HG02884 (cell line): ENCODE measurements around the gene TFB1M.
A peak's percentile ranks its signal among the peaks of the same experiment; 100 is the strongest.
"Not testable (repeated sequence)": the region's sequence is repeated elsewhere in the genome, so short reads cannot be mapped to it uniquely, and the experiment has no call there.

Experiments
- ATAC-seq: cut with Tn5 transposase; IDR thresholded peaks from one replicate; pipeline ENCODE4 v1.9.1; 2021; ENCODE audit warnings: mild to moderate bottlenecking, moderate library complexity; ENCODE audit not compliant: unreplicated experiment

The TFB1M gene

GRCh38 chr6:155314092-155314772, at the start of gene TFB1M:
Gene TFB1M, minus strand, starts transcription at chr6:155314484. Its CDS starts 56 bp downstream, at chr6:155314428.
- peak; percentile 94 for ATAC-seq

- ATAC-seq, result not testable (repeated sequence)
Observed at GRCh38 chr6:155364021-155364420, 49.7 kb upstream of the TFB1M start.

GRCh38 chr6:155362968-155363632, 48.8 kb upstream of the TFB1M start:
- not testable (repeated sequence) for ATAC-seq

- ATAC-seq, result no peak
Observed at GRCh38 chr6:155354167-155354566, 39.9 kb upstream of the TFB1M start.

- no peak for ATAC-seq
Observed at GRCh38 chr6:155352811-155353210, 38.5 kb upstream of the TFB1M start.

- ATAC-seq, result no peak
Observed at GRCh38 chr6:155352130-155352420, 37.8 kb upstream of the TFB1M start.

GRCh38 chr6:155351273-155352129, 37.2 kb upstream of the TFB1M start:
- ATAC-seq, result peak; percentile 95

- ATAC-seq, result no peak
Observed at GRCh38 chr6:155349956-155350355, 35.7 kb upstream of the TFB1M start.

- ATAC-seq, result no peak
Observed at GRCh38 chr6:155349129-155349528, 34.8 kb upstream of the TFB1M start.

- ATAC-seq, result no peak
Observed at GRCh38 chr6:155347800-155348199, 33.5 kb upstream of the TFB1M start.

GRCh38 chr6:155346957-155347356, 32.7 kb upstream of the TFB1M start:
- no peak for ATAC-seq

GRCh38 chr6:155344341-155345006, 30.2 kb upstream of the TFB1M start:
- ATAC-seq, result no peak

- peak; percentile 64 for ATAC-seq
Observed at GRCh38 chr6:155341130-155341828, 27.0 kb upstream of the TFB1M start.

GRCh38 chr6:155340464-155341129, 26.3 kb upstream of the TFB1M start:
- ATAC-seq, result no peak

GRCh38 chr6:155339929-155340328, 25.6 kb upstream of the TFB1M start:
- not testable (repeated sequence) for ATAC-seq

GRCh38 chr6:155338237-155338636, 24.0 kb upstream of the TFB1M start:
- ATAC-seq, result not testable (repeated sequence)

- ATAC-seq, result no peak
Observed at GRCh38 chr6:155335265-155335664, 21.0 kb upstream of the TFB1M start.

- ATAC-seq, result not testable (repeated sequence)
Observed at GRCh38 chr6:155334073-155334472, 19.8 kb upstream of the TFB1M start.

- ATAC-seq, result peak; percentile 86
Observed at GRCh38 chr6:155333414-155333813, 19.1 kb upstream of the TFB1M start.

GRCh38 chr6:155330922-155331321, 16.6 kb upstream of the TFB1M start:
- ATAC-seq, result no peak
